ENCODE data around the gene AGPAT2.

The AGPAT2 gene

GRCh38 chr9:136725612-136726011 lies 38.4 kb upstream of the AGPAT2 start (continued):
- no peak for TF ChIP-seq ZBTB10 (tag by site-specific recombination; IDR thresholded peaks at IDR 0.05)
- TF ChIP-seq ZBTB8A (tag by site-specific recombination; IDR thresholded peaks at IDR 0.05), result no peak
- no peak for TF ChIP-seq ZNF274 (IDR thresholded peaks at IDR 0.05; ENCODE audit: low read length)
- TF ChIP-seq ZNF274 (tag by site-specific recombination; IDR thresholded peaks at IDR 0.05; ENCODE audit: borderline replicate concordance), result no peak
- TF ChIP-seq ZNF121 (tag by site-specific recombination; IDR thresholded peaks at IDR 0.05), result no peak
- TF ChIP-seq ZNF530 (tag by site-specific recombination; IDR thresholded peaks at IDR 0.05; ENCODE audit: low read depth), result no peak
- TF ChIP-seq, protein P1, sequence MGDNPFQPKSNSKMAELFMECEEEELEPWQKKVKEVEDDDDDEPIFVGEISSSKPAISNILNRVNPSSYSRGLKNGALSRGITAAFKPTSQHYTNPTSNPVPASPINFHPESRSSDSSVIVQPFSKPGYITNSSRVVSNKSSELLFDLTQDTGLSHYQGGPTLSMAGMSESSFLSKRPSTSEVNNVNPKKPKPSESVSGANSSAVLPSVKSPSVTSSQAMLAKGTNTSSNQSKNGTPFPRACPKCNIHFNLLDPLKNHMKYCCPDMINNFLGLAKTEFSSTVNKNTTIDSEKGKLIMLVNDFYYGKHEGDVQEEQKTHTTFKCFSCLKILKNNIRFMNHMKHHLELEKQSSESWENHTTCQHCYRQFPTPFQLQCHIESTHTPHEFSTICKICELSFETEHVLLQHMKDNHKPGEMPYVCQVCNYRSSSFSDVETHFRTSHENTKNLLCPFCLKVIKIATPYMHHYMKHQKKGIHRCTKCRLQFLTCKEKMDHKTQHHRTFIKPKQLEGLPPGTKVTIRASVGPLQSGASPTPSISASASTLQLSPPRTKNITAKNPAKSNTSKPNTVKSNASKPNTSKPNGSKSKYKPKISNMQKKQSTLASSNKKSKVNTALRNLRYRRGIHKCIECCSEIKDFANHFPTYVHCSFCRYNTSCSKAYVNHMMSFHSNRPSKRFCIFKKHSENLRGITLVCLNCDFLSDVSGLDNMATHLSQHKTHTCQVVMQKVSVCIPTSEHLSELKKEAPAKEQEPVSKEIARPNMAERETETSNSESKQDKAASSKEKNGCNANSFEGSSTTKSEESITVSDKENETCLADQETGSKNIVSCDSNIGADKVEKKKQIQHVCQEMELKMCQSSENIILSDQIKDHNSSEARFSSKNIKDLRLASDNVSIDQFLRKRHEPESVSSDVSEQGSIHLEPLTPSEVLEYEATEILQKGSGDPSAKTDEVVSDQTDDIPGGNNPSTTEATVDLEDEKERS (tag by site-specific recombination; IDR thresholded peaks at IDR 0.05), result no peak
- TF ChIP-seq, protein P2, sequence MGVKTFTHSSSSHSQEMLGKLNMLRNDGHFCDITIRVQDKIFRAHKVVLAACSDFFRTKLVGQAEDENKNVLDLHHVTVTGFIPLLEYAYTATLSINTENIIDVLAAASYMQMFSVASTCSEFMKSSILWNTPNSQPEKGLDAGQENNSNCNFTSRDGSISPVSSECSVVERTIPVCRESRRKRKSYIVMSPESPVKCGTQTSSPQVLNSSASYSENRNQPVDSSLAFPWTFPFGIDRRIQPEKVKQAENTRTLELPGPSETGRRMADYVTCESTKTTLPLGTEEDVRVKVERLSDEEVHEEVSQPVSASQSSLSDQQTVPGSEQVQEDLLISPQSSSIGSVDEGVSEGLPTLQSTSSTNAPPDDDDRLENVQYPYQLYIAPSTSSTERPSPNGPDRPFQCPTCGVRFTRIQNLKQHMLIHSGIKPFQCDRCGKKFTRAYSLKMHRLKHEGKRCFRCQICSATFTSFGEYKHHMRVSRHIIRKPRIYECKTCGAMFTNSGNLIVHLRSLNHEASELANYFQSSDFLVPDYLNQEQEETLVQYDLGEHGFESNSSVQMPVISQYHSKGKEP (tag by site-specific recombination; IDR thresholded peaks at IDR 0.05), result no peak
- TF ChIP-seq INSM2 (tag by site-specific recombination; IDR thresholded peaks at IDR 0.05), result no peak
- TF ChIP-seq ZXDB (tag by site-specific recombination; IDR thresholded peaks at IDR 0.05), result no peak

DNA sequence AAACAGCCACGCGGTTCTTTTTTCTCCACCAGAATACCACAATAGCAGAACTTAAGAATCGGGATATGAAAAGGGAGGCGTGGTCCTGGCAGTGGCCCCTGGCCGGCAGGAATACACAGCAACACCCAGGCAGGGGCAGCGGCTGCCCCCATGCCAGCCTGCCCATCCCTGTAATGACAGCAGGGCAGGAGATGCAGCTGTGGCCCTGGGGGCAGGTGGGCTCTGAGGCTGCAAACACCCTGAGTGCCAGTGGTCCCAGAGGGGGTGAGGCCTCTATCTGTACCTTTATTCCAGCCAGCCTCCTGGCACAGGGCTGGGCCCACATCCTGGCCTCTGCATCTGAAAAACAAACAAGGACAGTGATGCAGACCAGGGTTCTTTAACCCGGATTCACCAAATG lies 37.5 kb upstream of the AGPAT2 start:
- ChIA-PET CTCF (no interaction called here), POLR2A (interaction anchor here (0.8 to 3.8 kb wide), 4 partner anchors 11 to 346 kb away, joined by 3 to 25 read pairs (median 8); partner anchors contain the start of genes DIPK1B and SAPCD2)
- Histone ChIP-seq H3K36me3 (ENCODE audit: control insufficient read depth in 2 of 2, insufficient read depth in 1 of 2, low read length in 2 of 2) (peaks cover 0 to 64% of the 10 kb centered on the region in 2 experiments; a peak in 2 of 3 replicates), H3K27ac (ENCODE audit: extremely low read depth, low read depth, low read length) (no peak overlapping the region), H3K4me1 (ENCODE audit: control insufficient read depth, insufficient read depth, low read length) (no peaks in the 10 kb centered on the region; the same call in 1 of the 2 replicates), H3K4me3 (ENCODE audit: low read depth, low read length) (no peak overlapping the region), H3K9me3 (ENCODE audit: control insufficient read depth, insufficient read depth, low read depth, low read length) (no peaks in the 10 kb centered on the region)
- no peak for TF ChIP-seq ZNF202 (tag by site-specific recombination; IDR thresholded peaks at IDR 0.05; ENCODE audit: borderline replicate concordance)
- TF ChIP-seq, protein P3, sequence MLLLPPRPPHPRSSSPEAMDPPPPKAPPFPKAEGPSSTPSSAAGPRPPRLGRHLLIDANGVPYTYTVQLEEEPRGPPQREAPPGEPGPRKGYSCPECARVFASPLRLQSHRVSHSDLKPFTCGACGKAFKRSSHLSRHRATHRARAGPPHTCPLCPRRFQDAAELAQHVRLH (tag by site-specific recombination; IDR thresholded peaks at IDR 0.05), result no peak
- TF ChIP-seq ZNF114 (tag by site-specific recombination; IDR thresholded peaks at IDR 0.05), result no peak
- TF ChIP-seq, protein P4, sequence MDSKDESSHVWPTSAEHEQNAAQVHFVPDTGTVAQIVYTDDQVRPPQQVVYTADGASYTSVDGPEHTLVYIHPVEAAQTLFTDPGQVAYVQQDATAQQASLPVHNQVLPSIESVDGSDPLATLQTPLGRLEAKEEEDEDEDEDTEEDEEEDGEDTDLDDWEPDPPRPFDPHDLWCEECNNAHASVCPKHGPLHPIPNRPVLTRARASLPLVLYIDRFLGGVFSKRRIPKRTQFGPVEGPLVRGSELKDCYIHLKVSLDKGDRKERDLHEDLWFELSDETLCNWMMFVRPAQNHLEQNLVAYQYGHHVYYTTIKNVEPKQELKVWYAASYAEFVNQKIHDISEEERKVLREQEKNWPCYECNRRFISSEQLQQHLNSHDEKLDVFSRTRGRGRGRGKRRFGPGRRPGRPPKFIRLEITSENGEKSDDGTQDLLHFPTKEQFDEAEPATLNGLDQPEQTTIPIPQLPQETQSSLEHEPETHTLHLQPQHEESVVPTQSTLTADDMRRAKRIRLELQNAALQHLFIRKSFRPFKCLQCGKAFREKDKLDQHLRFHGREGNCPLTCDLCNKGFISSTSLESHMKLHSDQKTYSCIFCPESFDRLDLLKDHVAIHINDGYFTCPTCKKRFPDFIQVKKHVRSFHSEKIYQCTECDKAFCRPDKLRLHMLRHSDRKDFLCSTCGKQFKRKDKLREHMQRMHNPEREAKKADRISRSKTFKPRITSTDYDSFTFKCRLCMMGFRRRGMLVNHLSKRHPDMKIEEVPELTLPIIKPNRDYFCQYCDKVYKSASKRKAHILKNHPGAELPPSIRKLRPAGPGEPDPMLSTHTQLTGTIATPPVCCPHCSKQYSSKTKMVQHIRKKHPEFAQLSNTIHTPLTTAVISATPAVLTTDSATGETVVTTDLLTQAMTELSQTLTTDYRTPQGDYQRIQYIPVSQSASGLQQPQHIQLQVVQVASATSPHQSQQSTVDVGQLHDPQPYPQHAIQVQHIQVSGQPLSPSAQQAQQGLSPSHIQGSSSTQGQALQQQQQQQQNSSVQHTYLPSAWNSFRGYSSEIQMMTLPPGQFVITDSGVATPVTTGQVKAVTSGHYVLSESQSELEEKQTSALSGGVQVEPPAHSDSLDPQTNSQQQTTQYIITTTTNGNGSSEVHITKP (tag by site-specific recombination; IDR thresholded peaks at IDR 0.05), result no peak
- no peak for TF ChIP-seq REPIN1 (tag by site-specific recombination; IDR thresholded peaks at IDR 0.05; ENCODE audit: low read depth)
- TF ChIP-seq, protein P5, sequence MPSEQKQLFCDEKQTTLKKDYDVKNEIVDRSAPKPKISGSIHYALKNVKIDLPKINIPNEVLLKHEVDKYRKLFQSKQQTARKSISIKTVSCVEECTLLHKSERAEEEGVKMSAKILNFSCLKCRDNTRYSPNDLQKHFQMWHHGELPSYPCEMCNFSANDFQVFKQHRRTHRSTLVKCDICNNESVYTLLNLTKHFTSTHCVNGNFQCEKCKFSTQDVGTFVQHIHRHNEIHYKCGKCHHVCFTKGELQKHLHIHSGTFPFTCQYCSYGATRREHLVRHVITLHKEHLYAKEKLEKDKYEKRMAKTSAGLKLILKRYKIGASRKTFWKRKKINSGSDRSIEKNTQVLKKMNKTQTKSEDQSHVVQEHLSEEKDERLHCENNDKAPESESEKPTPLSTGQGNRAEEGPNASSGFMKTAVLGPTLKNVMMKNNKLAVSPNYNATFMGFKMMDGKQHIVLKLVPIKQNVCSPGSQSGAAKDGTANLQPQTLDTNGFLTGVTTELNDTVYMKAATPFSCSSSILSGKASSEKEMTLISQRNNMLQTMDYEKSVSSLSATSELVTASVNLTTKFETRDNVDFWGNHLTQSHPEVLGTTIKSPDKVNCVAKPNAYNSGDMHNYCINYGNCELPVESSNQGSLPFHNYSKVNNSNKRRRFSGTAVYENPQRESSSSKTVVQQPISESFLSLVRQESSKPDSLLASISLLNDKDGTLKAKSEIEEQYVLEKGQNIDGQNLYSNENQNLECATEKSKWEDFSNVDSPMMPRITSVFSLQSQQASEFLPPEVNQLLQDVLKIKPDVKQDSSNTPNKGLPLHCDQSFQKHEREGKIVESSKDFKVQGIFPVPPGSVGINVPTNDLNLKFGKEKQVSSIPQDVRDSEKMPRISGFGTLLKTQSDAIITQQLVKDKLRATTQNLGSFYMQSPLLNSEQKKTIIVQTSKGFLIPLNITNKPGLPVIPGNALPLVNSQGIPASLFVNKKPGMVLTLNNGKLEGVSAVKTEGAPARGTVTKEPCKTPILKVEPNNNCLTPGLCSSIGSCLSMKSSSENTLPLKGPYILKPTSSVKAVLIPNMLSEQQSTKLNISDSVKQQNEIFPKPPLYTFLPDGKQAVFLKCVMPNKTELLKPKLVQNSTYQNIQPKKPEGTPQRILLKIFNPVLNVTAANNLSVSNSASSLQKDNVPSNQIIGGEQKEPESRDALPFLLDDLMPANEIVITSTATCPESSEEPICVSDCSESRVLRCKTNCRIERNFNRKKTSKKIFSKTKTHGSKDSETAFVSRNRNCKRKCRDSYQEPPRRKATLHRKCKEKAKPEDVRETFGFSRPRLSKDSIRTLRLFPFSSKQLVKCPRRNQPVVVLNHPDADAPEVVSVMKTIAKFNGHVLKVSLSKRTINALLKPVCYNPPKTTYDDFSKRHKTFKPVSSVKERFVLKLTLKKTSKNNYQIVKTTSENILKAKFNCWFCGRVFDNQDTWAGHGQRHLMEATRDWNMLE (tag by site-specific recombination; conservative IDR thresholded peaks at IDR 0.05; ENCODE audit: low read depth), result no peak
- TF ChIP-seq ZNF221 (tag by site-specific recombination; IDR thresholded peaks at IDR 0.05; ENCODE audit: borderline replicate concordance), result no peak
- no peak for TF ChIP-seq SP3 (tag by site-specific recombination; IDR thresholded peaks at IDR 0.05)
